OCI-LY7 (cell line): Measurements from ENCODE around the gene PLD1. TPM values are rescaled to one million over a fixed set of nuclear protein-coding genes. Genes with fewer than 3 reads are reported as not detected.

Experiments used
- BruUV-seq: library from RNA; stranded (reverse); fragments of 400-500 nt; replicated peaks from 2 replicates; lab custom pipeline; 2021; lab: Mats Ljungman, UMichigan
- CTCF ChIA-PET: fragments of 300-600 bp; sonication (Branson Sonifier 250); formaldehyde crosslinking; loops from one replicate; lab custom pipeline; 2022; ENCODE audit warnings: antibody characterized with exemption; ENCODE audit not compliant: unreplicated experiment; lab: Charles Lee
- POLR2A ChIA-PET: fragments of 300-600 bp; sonication (Branson Sonifier 250); formaldehyde crosslinking; loops from one replicate; lab custom pipeline; 2022; ENCODE audit warnings: antibody characterized with exemption; lab: Charles Lee
- DNase-seq: peaks from one replicate; pipeline ENCODE4 v3.0.0-alpha.2; 2015; ENCODE audit warnings: low spot score
- H2AFZ ChIP-seq: fragments of 200-600 bp; sonication (generic), shearing (Covaris generic); 2 replicates; pipeline ENCODE4 v1.6.1; 2014; ENCODE audit warnings: mild to moderate bottlenecking, antibody characterized with exemption, low read length, moderate library complexity
- H3K27ac ChIP-seq: fragments of 200-600 bp; sonication (generic); 2 replicates; pipeline ENCODE4 v1.5.1; 2014; ENCODE audit warnings: mixed run types, low read depth, mild to moderate bottlenecking, moderate library complexity, low read length, inconsistent platforms; ENCODE audit not compliant: poor library complexity, severe bottlenecking
- H3K36me3 ChIP-seq: fragments of 200-600 bp; sonication (generic); 2 replicates; pipeline ENCODE4 v1.6.1; 2014; ENCODE audit warnings: mild to moderate bottlenecking, antibody characterized with exemption, low read length, moderate library complexity, mixed read lengths; ENCODE audit not compliant: insufficient read depth
- H3K4me1 ChIP-seq: fragments of 200-600 bp; sonication (generic); 2 replicates; pipeline ENCODE4 v1.5.1; 2014; ENCODE audit warnings: mild to moderate bottlenecking, low read length; ENCODE audit not compliant: insufficient read depth, poor library complexity, severe bottlenecking
- H3K4me2 ChIP-seq: fragments of 200-600 bp; sonication (generic); 2 replicates; pipeline ENCODE4 v1.6.1; 2014; ENCODE audit warnings: mild to moderate bottlenecking, low read length
- H3K4me3 ChIP-seq: fragments of 200-600 bp; sonication (generic); 2 replicates; pipeline ENCODE4 v1.5.1; 2014; ENCODE audit warnings: mild to moderate bottlenecking, low read depth, low read length; ENCODE audit not compliant: poor library complexity, severe bottlenecking
- H3K79me2 ChIP-seq: fragments of 200-600 bp; sonication (generic); 2 replicates; pipeline ENCODE4 v1.6.1; 2016; ENCODE audit warnings: low read depth, mild to moderate bottlenecking, low read length, moderate library complexity, mixed read lengths; ENCODE audit not compliant: insufficient read depth
- H3K9me2 ChIP-seq: fragments of 200-600 bp; sonication (generic); 2 replicates; pipeline ENCODE4 v1.6.1; 2016; ENCODE audit warnings: mild to moderate bottlenecking, low read length, mixed read lengths; ENCODE audit not compliant: insufficient read depth
- H3K9me3 ChIP-seq: fragments of 200-600 bp; sonication (generic); 2 replicates; pipeline ENCODE4 v1.6.1; 2014; ENCODE audit warnings: mild to moderate bottlenecking, mixed run types, low read length, mixed read lengths
- H4K20me1 ChIP-seq: fragments of 200-600 bp; sonication (generic); 2 replicates; pipeline ENCODE4 v1.6.1; 2014; ENCODE audit warnings: mild to moderate bottlenecking, antibody characterized with exemption, low read length, moderate library complexity, mixed read lengths; ENCODE audit not compliant: insufficient read depth
- CTCF ChIP-seq: fragments of 200-600 bp; sonication (generic); conservative IDR thresholded peaks from 2 replicates; pipeline ENCODE4 v1.5.1; 2014; ENCODE audit warnings: mild to moderate bottlenecking, antibody characterized with exemption, low read length, moderate library complexity, mixed read lengths
- EZH2phosphoT487 ChIP-seq: fragments of 200-600 bp; sonication (generic); IDR thresholded peaks from 2 replicates; pipeline ENCODE4 v1.6.1; 2018; ENCODE audit warnings: low read depth, borderline replicate concordance, mild to moderate bottlenecking, mixed run types, antibody characterized with exemption, low read length, moderate library complexity, mixed read lengths
- intact Hi-C: fragments of 100-400 bp; cut with micrococcal nuclease; formaldehyde crosslinking; loops from one replicate; pipeline ENCODE4 v1.10.0; 2022; ENCODE audit not compliant: unreplicated experiment
- total RNA-seq, 2 experiments: library from RNA; depleted of rRNA in 1 of 2; stranded (reverse); fragments of >200 nt in 1 of 2; shearing (Covaris generic) in 1 of 2; gene quantifications; 2 replicates each; pipeline ENCODE4 v1.2.3, GENCODE V29; 2014 to 2022

PLD1 gene
- total RNA-seq, 2 experiments from 2014 or later = not detected

DNA sequence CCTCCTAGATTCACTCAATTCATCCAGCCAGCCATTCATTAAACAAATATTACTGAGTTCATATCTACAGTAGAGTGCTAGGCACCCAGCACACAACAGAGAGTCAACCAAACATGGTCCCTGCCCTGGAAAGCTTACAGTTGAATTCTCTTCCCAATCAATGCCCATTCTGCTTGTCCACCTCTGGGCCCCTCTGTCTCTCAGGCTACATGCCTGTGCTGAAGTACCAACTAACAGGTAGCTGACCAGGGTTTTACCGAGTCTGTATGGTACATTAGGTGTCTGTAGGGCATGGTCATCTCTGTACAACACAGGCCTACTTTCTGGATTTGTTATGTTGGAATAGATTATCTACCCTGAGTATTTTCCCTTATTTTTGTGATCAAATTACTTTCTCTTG, 23.3 kb downstream of the PLD1 start:
- no TSS peak for BruUV-seq
- no peak for DNase-seq
- ChIA-PET CTCF (no interaction called here), POLR2A (no interaction called here)
- H3K4me2 ChIP-seq = no peak overlapping the region
- no peak overlapping the region for H3K27ac ChIP-seq
- no peaks in the 10 kb centered on the region for H3K36me3 ChIP-seq
- no peaks in the 10 kb centered on the region for H3K9me2 ChIP-seq
- intact Hi-C loops = no loop called here
- H4K20me1 ChIP-seq = no peaks in the 10 kb centered on the region
- H3K4me1 ChIP-seq = no peaks in the 10 kb centered on the region
- no peaks in the 10 kb centered on the region for H3K9me3 ChIP-seq
- H3K79me2 ChIP-seq = no peaks in the 10 kb centered on the region
- TF ChIP-seq EZH2phosphoT487 = no peak
- TF ChIP-seq CTCF = no peak
- H2AFZ ChIP-seq = no peak overlapping the region
- no peak overlapping the region for H3K4me3 ChIP-seq

DNA sequence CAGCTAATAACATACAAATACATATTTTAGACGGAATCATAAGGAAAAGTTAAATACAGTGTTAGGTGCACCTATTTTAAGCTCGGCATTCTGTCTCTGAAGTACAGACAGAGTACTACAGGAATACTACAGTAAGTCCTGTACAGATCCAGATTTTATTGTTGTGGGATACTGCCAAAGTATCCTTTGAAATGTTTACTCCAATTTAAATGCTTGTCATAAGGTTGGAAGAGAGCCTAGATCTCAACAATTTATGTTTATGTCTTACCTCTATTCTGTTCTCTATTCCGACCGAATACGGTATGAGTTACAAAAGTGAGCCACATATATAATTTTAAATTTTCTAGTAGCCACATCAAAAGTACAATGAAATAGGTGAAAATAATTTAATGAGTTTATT, 25.3 kb downstream of the PLD1 start:
- intact Hi-C loops = no loop called here
- no TSS peak for BruUV-seq
- H4K20me1 ChIP-seq = no peaks in the 10 kb centered on the region

More for the DNA sequence above, 25.3 kb downstream of the PLD1 start:
- H3K4me3 ChIP-seq = no peak overlapping the region
- ChIA-PET POLR2A (interaction anchor here (1.0 to 1.2 kb wide), 2 partner anchors 9 to 496 kb away, joined by 3 to 4 read pairs; no protein-coding TSS in a partner anchor), CTCF (no interaction called here)
- H3K27ac ChIP-seq = no peak overlapping the region
- no peak overlapping the region for H3K4me2 ChIP-seq
- H2AFZ ChIP-seq = no peak overlapping the region
- no peaks in the 10 kb centered on the region for H3K79me2 ChIP-seq
- TF ChIP-seq EZH2phosphoT487 (no peak), CTCF (no peak)
- no peaks in the 10 kb centered on the region for H3K4me1 ChIP-seq
- no peaks in the 10 kb centered on the region for H3K9me2 ChIP-seq
- no peaks in the 10 kb centered on the region for H3K36me3 ChIP-seq
- no peaks in the 10 kb centered on the region for H3K9me3 ChIP-seq
- no peak for DNase-seq
